Keratinocyte (primary cell): Measurements from ENCODE around the gene EIF4G1. TPM values are rescaled to one million over a fixed set of nuclear protein-coding genes. Genes with fewer than 3 reads are reported as not detected.
A peak's percentile ranks its signal among the peaks of the same experiment; 100 is the strongest.

Experiments used
- DNase-seq: peaks from one replicate; pipeline ENCODE4 v3.0.0-alpha.2; 2011; ENCODE audit warnings: low read depth, missing footprints, low spot score
- FAIRE-seq: peaks from 2 replicates; lab custom pipeline; 2011; peaks lifted over from hg19 to GRCh38; lab: Jason Lieb, UNC
- H2AFZ ChIP-seq: 2 replicates; pipeline ENCODE4 v1.6.0; 2012; ENCODE audit warnings: low read length, control low read depth, inconsistent platforms; ENCODE audit not compliant: control insufficient read depth
- H3K27ac ChIP-seq: 2 replicates; pipeline ENCODE4 v1.5.1; 2011; ENCODE audit warnings: low read length; ENCODE audit not compliant: control insufficient read depth, insufficient read depth
- H3K27me3 ChIP-seq: 3 replicates; pipeline ENCODE4 v1.6.0; 2011; ENCODE audit warnings: low read length; ENCODE audit not compliant: control insufficient read depth, insufficient read depth; ENCODE audit errors: extremely low read depth
- H3K36me3 ChIP-seq, 2 experiments: 2 replicates in 1 of 2; 3 replicates in 1 of 2; pipeline ENCODE4 v1.5.1; 2011; ENCODE audit warnings: low read length in 2 of 2, mild to moderate bottlenecking in 1 of 2; ENCODE audit not compliant: control insufficient read depth in 2 of 2, insufficient read depth in 2 of 2; ENCODE audit errors: extremely low read depth in 1 of 2
- H3K4me1 ChIP-seq: 3 replicates; pipeline ENCODE4 v1.5.1; 2011; ENCODE audit warnings: low read length; ENCODE audit not compliant: control insufficient read depth, insufficient read depth; ENCODE audit errors: extremely low read depth
- H3K4me2 ChIP-seq: 3 replicates; pipeline ENCODE4 v1.6.0; 2011; ENCODE audit warnings: low read depth, low read length; ENCODE audit not compliant: control insufficient read depth, insufficient read depth; ENCODE audit errors: extremely low read depth
- H3K4me3 ChIP-seq, 3 experiments: fragments of 200-600 bp in 1 of 3; sonication (generic) in 1 of 3; 2 replicates in 2 of 3; 3 replicates in 1 of 3; pipeline ENCODE4 v1.5.1; 2011 to 2016; ENCODE audit warnings: low read length in 3 of 3, mild to moderate bottlenecking in 3 of 3, control low read depth in 2 of 3, inconsistent platforms in 1 of 3, low read depth in 1 of 3, mixed read lengths in 1 of 3, mixed run types in 1 of 3, moderate library complexity in 1 of 3; ENCODE audit not compliant: control insufficient read depth in 2 of 3, insufficient read depth in 2 of 3; ENCODE audit errors: extremely low read depth in 1 of 3
- H3K79me2 ChIP-seq: 2 replicates; pipeline ENCODE4 v1.6.0; 2012; ENCODE audit warnings: low read length; ENCODE audit not compliant: control insufficient read depth, insufficient read depth
- H3K9ac ChIP-seq: 3 replicates; pipeline ENCODE4 v1.6.0; 2011; ENCODE audit warnings: low read length; ENCODE audit not compliant: control insufficient read depth, insufficient read depth; ENCODE audit errors: extremely low read depth
- H3K9me1 ChIP-seq: 3 replicates; pipeline ENCODE4 v1.6.0; 2011; ENCODE audit warnings: low read length; ENCODE audit not compliant: control insufficient read depth, insufficient read depth; ENCODE audit errors: extremely low read depth
- H3K9me3 ChIP-seq: 2 replicates; pipeline ENCODE4 v1.5.1; 2012; ENCODE audit warnings: low read depth, low read length; ENCODE audit not compliant: control insufficient read depth
- H4K20me1 ChIP-seq: 3 replicates; pipeline ENCODE4 v1.6.0; 2011; ENCODE audit warnings: low read length; ENCODE audit not compliant: control insufficient read depth, insufficient read depth; ENCODE audit errors: extremely low read depth
- EZH2 ChIP-seq: IDR thresholded peaks from one replicate; pipeline ENCODE4 v1.6.1; 2012; ENCODE audit warnings: inconsistent platforms, mild to moderate bottlenecking, low read length, moderate library complexity
- dilution Hi-C: fragments of 300-500 bp; cut with MboI; formaldehyde crosslinking; loops from one replicate; pipeline ENCODE4 v1.7.0; 2020; ENCODE audit warnings: low sequenced_read_pairs; ENCODE audit not compliant: extremely low pct_ligation_motif_present
- polyA plus RNA-seq, 5 experiments: library from polyadenylated mRNA; depleted of rRNA in 3 of 5; stranded (reverse) in 3 of 5; stranded (forward) in 1 of 5; unstranded in 1 of 5; fragments of >200 nt; gene quantifications; 1 replicate in 1 of 5; 2 replicates in 3 of 5; 3 replicates in 1 of 5; pipeline versions ENCODE4 v1.2.1 to v1.2.3, GENCODE V29; 2011 to 2012; ENCODE audit warnings: missing spikeins in 2 of 5, low read depth in 1 of 5, low replicate concordance in 1 of 5
- TF ChIP-seq, protein P1 (sequence below), 3 experiments: IDR thresholded peaks in 1 of 3; conservative IDR thresholded peaks in 1 of 3; optimal IDR thresholded peaks in 1 of 3; 2 replicates in 2 of 3; 3 replicates in 1 of 3; pipeline versions ENCODE3 to v1.5.1; 2011; ENCODE audit warnings: low read length in 3 of 3, mild to moderate bottlenecking in 3 of 3, moderate library complexity in 2 of 3, control low read depth in 1 of 3, inconsistent platforms in 1 of 3; ENCODE audit not compliant: insufficient read depth in 2 of 3; ENCODE audit errors: extremely low read depth in 1 of 3

EIF4G1 gene
- polyA plus RNA-seq, 1 donor (not counting 4 experiments of a cell fraction or from before 2014, with no cell fraction given), result 225 TPM

DNA sequence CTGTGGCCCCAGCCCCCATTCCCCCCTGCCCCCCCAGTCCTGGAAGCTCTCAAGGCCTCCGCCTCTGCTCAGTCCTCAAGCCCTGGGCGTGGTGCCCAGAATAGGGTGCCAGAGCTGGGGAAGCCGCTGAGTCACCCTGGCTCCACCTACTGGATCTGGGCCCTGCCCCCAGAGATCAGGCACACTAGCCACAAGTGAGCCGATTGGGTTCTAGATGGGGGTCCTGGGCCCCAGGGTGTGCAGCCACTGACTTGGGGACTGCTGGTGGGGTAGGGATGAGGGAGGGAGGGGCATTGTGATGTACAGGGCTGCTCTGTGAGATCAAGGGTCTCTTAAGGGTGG lies 5.7 kb downstream of the EIF4G1 start:
- H3K27me3 ChIP-seq, result no peaks in the 10 kb centered on the region
- peaks cover 92% of the 10 kb centered on the region for H3K79me2 ChIP-seq
- H3K36me3 ChIP-seq, result peaks cover 44 to 68% of the 10 kb centered on the region in 2 experiments
- peaks cover 37% of the 10 kb centered on the region for H3K4me1 ChIP-seq
- H3K4me3 ChIP-seq, result peak overlapping the region; percentile 20 to 47 (median 28)
- FAIRE-seq (peak; percentile 89), DNase-seq (no peak)
- no peaks in the 10 kb centered on the region for H3K9me3 ChIP-seq
- H3K4me2 ChIP-seq, result peak overlapping the region; percentile 87
- H3K27ac ChIP-seq, result peak overlapping the region; percentile 69
- dilution Hi-C loops, result no loop called here
- TF ChIP-seq, protein P1, sequence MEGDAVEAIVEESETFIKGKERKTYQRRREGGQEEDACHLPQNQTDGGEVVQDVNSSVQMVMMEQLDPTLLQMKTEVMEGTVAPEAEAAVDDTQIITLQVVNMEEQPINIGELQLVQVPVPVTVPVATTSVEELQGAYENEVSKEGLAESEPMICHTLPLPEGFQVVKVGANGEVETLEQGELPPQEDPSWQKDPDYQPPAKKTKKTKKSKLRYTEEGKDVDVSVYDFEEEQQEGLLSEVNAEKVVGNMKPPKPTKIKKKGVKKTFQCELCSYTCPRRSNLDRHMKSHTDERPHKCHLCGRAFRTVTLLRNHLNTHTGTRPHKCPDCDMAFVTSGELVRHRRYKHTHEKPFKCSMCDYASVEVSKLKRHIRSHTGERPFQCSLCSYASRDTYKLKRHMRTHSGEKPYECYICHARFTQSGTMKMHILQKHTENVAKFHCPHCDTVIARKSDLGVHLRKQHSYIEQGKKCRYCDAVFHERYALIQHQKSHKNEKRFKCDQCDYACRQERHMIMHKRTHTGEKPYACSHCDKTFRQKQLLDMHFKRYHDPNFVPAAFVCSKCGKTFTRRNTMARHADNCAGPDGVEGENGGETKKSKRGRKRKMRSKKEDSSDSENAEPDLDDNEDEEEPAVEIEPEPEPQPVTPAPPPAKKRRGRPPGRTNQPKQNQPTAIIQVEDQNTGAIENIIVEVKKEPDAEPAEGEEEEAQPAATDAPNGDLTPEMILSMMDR (optimal IDR thresholded peaks at IDR 0.05 in 1 of 3, IDR thresholded peaks at IDR 0.05 in 1 of 3, conservative IDR thresholded peaks at IDR 0.05 in 1 of 3; ENCODE audit: extremely low read depth in 1 of 3, insufficient read depth in 2 of 3, low read length in 3 of 3), result no peak
- TF ChIP-seq EZH2, result no peak
- H3K9me1 ChIP-seq, result no peaks in the 10 kb centered on the region
- H2AFZ ChIP-seq, result no peak overlapping the region
- peaks cover 58% of the 10 kb centered on the region for H4K20me1 ChIP-seq
- peak overlapping the region; percentile 72 for H3K9ac ChIP-seq

DNA sequence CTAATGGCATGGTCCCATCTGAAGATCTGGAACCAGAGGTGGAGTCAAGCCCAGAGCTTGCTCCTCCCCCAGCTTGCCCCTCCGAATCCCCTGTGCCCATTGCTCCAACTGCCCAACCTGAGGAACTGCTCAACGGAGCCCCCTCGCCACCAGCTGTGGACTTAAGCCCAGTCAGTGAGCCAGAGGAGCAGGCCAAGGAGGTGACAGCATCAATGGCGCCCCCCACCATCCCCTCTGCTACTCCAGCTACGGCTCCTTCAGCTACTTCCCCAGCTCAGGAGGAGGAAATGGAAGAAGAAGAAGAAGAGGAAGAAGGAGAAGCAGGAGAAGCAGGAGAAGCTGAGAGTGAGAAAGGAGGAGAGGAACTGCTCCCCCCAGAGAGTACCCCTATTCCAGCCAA lies 7.3 kb downstream of the EIF4G1 start:
- Histone ChIP-seq H3K27me3 (no peaks in the 10 kb centered on the region), H3K9me1 (no peaks in the 10 kb centered on the region), H3K27ac (no peak overlapping the region), H3K4me2 (no peak overlapping the region), H3K4me3 (no peak overlapping the region), H3K9me3 (no peaks in the 10 kb centered on the region), H3K36me3 (peaks cover 58 to 79% of the 10 kb centered on the region in 2 experiments), H2AFZ (no peak overlapping the region), H3K79me2 (peaks cover 91% of the 10 kb centered on the region), H3K4me1 (peaks cover 32% of the 10 kb centered on the region), H3K9ac (no peak overlapping the region), H4K20me1 (peaks cover 53% of the 10 kb centered on the region)
- dilution Hi-C loops, result no loop called here
- DNase-seq (no peak), FAIRE-seq (no peak)
- TF ChIP-seq EZH2, result no peak
- TF ChIP-seq, protein P1 (optimal IDR thresholded peaks at IDR 0.05 in 1 of 3, IDR thresholded peaks at IDR 0.05 in 1 of 3, conservative IDR thresholded peaks at IDR 0.05 in 1 of 3; ENCODE audit: extremely low read depth in 1 of 3, insufficient read depth in 2 of 3, low read length in 3 of 3), result no peak
